GM18511 (cell line): ENCODE measurements around the gene CPE.
"Not testable (repeated sequence)": the region's sequence is repeated elsewhere in the genome, so short reads cannot be mapped to it uniquely, and the experiment has no call there.

ENCODE experiments used
- ATAC-seq: cut with Tn5 transposase; IDR thresholded peaks from one replicate; pipeline ENCODE4 v1.9.1; 2021; ENCODE audit warnings: mild to moderate bottlenecking, moderate library complexity; ENCODE audit not compliant: unreplicated experiment

CPE gene

GRCh38 chr4:165458471-165458870 is 79.7 kb downstream of the CPE start:
- ATAC-seq = no peak

GRCh38 chr4:165461159-165461821 is 82.5 kb downstream of the CPE start:
- ATAC-seq = no peak

DNA sequence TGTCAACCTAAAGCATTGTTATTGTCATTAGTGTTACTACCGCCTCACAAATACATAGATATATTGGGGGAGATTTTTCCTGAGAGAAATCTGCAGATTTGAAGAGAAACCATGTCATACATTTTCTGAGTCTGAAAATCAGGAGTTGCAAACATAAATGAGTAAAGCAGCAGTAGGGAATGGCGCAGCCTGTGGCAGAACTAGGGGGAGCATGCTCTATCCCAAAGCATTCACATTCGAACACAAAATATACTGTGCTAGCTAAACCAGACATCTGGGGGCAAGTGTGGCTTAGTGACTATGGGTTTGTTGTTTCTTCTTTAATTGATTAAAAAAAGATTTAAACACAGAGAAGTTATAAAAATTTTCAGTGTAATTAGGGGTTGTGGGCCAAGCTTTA is 83.2 kb downstream of the CPE start:
- no peak for ATAC-seq

GRCh38 chr4:165464376-165464775 is 85.6 kb downstream of the CPE start:
- ATAC-seq = peak; percentile 17

DNA sequence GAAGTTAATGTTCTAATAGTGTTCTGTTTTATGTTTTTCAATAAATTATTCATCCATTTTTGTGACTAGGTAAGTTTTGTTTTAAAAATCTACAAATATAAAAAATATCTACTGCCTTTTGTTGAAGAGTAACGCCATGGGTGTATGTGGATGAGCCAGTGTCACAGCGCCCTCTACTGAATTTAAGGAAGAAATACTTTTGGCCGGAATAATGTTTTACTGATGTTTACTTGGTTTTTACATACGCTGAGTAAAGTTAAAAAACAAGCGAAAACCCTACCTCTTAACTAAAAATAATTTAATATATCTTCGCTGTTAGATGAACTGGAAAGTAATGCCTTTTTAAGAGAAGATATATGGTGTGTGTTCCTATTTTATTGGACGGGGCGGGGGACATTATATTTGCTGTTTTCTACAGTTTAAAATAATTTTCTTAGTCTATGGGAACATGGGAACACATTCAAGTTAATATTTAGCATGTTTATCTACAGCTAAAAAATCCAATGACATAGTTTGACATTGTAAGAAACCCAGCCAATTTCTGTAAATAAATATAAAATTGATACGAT is 86.1 kb downstream of the CPE start:
- ATAC-seq = peak; percentile 78

- no peak for ATAC-seq
Measured at GRCh38 chr4:165470009-165470408, 91.2 kb downstream of the CPE start.

- ATAC-seq = no peak
Measured at GRCh38 chr4:165472943-165473676, 94.3 kb downstream of the CPE start.

GRCh38 chr4:165474784-165475705 is 96.2 kb downstream of the CPE start:
- ATAC-seq = no peak

DNA sequence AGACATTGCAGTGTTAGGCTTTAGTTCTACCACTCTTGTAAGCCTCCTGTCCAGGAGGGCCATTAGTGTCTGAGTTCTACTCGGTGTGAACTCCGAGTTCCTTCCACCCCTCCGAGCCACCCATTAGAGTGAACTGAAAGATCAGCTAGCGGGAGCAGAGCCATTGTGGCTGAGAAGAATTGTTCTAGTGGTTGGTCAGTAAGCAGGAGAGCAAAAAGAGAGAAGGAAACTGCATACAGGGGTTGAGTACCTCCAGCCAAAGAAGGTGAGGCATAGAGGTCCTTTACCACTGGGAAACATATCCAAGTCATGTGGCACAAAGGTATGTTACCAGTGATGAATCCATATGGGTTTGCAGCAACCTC is 96.9 kb downstream of the CPE start:
- ATAC-seq = no peak

- ATAC-seq = no peak
Measured at GRCh38 chr4:165476214-165477098, 97.6 kb downstream of the CPE start.

- no peak for ATAC-seq
Measured at GRCh38 chr4:165477799-165478198, 99.0 kb downstream of the CPE start.

DNA sequence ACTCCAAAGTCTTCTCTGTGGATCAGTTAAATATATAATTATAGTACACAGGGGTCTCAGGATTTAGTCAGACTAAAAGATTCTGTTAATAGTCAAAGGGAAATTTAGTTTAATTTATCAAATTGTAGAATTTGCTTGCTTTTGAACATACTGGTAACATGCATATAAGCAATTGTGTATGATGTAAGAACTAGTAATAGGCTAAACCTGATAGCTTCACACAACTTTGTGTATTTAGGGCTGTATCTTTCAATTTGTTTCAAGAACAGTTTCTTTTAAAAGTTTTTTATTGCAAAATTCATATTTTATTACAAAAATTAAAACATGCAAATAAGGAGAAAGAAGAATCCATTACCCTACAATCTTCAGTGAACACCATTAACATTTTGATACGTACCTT is 99.5 kb downstream of the CPE start:
- ATAC-seq = no peak

GRCh38 chr4:165481053-165481835 is 102.4 kb downstream of the CPE start:
- no peak for ATAC-seq

DNA sequence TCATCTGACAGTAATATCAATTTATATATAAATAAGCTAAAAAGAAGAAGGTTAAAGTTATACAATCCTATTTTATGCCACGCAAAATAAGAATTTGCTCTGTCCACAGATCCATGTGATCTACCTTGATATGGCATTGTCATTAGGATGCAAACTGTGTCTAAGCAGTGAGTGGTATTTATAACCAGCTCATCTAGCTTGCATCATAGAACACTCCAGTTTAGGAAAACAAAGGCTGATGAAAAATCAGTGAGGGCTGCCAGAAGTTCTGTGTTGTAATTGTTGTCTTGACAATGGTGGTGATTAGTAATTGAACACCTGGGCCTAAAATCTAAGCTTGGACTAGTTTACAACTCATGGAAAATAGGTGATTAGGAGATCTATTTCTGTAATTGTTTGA is 111.0 kb downstream of the CPE start:
- ATAC-seq = no peak

DNA sequence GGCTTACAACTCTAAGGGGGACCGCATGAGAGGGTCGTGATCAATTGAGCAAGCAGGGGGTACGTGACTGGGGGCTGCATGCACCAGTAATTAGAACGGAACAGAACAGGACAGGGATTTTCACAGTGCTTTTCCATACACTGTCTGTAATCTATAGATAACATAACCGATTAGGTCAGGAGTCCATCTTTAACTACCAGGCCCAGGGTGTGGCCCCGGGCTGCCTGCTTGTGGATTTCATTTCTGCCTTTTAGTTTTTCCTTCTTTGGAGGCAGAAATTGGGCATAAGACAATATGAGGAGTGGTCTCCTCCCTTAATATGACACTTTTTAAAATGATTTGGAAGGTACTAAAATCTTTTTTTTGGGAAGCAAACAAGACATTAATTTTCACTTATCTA is 113.8 kb downstream of the CPE start:
- not testable (repeated sequence) for ATAC-seq

DNA sequence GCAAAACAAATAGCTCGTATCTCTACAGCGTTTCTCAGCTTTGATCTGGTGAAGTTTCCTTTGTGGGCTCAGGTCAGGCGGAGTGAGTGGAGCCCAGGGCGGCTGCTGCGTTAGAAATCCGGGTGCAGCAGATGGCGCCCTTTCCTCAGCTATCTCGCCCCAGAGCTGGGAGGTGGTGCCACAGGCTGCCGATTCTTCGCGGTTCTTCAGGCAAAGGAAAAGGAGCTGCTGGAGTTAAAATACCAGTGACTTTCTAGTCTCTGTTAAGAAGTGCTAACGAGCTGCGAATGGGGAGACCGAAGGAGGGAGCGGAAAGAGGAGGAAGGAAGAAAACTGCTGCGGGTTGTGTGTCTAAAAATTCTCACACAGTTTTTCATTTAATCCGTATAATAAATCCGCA is 114.6 kb downstream of the CPE start:
- ATAC-seq = peak; percentile 99

- ATAC-seq = peak; percentile 68
Measured at GRCh38 chr4:165502916-165503907, 124.4 kb downstream of the CPE start.

- ATAC-seq = no peak
Measured at GRCh38 chr4:165504184-165504583, 125.4 kb downstream of the CPE start.
